HG03066 (cell line): ENCODE measurements around the gene FLNA.
"Not testable (repeated sequence)": the region's sequence is repeated elsewhere in the genome, so short reads cannot be mapped to it uniquely, and the experiment has no call there.

Experiments used
- ATAC-seq: cut with Tn5 transposase; IDR thresholded peaks from one replicate; pipeline ENCODE4 v1.9.1; 2021; ENCODE audit warnings: low read depth; ENCODE audit not compliant: unreplicated experiment

The FLNA gene

DNA sequence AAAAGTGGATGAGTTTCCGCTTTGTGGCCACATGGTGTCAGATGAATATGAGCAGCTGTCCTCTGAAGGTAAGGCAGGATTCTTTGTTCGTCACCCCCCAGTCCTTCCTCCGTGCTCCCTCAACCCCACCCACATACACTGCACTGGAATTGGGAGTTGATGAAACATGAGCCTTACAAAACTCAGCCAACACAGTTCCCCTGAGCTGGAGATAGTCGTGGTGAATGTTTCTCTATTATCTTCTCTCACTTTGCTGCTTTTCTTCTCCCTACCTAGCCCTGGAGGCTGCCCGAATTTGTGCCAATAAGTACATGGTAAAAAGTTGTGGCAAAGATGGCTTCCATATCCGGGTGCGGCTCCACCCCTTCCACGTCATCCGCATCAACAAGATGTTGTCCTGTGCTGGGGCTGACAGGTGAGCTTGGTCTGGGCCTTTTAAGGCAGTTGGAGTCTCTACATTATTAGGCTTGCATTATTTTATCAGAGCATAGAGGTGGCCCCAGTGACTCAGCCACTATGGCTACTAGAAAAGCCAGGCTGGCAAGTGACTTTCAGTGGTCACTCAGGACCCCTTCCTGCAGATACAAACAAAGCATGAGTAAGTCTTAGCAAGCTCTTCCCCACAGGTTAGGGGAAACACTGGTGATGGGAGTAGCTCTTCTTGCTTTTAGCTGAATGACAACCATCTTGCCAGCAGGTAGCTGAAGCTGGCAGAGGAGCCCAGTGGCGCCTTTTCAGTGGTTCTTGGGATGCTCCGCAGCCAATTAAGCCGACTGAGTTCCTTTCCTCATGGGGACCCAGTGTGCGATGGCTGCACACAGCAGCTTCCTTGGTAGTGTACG is 25.3 kb upstream of the FLNA start:
- no peak for ATAC-seq

DNA sequence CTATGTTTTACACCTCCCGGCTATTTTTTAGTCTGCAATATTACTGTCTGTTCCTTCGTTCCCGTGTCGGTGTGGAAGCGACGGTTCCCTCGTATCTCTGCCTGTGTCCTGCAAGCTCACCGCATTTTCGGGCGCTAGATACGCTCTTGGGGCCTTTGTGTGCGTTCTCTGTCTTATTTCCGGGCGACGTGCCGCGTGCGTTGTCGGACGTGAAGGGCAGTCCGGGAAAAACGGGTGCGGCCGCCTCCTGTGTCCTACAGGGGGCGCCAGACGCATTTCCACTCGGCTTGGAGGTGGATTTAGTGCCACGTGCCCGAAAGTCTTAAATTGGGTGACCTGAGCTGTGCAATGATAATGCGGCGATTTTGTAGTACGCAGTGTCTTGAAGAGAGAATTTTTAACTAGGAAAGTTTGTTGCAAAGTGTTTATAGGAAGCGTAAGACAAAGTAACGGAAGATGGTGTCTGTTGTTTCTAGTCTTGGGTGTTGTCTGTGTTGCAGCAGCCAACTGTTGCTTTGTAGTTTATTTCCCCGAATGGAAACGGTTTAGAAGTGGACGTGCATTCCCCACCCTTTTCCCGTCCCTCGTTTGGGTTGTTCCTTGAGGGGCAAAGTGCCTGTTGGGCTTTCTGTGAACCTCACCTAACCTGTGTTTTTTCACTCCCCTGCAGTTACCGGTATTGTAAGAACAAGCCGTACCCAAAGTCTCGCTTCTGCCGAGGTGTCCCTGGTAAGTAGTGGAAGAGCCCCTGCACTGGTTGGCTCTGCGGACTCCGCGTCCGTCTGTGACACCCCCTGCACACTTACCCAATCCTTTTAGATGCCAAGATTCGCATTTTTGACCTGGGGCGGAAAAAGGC is 24.5 kb upstream of the FLNA start:
- no peak for ATAC-seq

DNA sequence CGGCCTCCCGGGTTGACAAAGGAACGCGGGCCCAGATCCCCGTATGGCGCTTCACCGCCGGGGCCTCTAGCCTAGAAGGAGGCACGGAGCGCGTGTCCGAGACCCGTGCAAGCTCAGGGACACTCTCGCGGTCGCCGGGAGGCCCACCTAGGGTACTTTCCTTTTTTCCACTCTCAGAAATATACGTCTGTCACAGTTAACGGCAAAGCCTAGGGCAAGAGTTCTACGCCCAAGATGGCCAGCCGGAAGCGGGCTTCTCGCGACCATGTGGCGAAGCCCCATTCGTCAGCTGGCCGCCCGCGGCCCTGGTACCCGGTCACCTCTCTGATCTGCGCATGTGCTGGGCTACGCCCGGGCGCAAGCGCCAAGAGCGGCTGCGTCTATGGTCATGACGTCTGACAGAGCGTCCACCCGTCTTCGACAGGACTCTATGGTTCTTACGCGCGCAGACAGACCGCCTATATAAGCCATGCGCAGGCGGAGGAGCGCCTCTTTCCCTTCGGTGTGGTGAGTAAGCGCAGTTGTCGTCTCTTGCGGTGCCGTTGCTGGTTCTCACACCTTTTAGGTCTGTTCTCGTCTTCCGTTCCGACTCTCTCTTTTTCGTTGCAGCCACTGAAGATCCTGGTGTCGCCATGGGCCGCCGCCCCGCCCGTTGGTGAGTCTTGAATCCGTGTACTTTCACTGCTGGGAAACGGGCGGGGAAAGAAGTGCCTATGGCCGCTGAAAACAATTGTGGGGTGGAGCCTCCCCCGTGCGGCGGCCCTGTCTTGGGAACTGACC is 23.6 kb upstream of the FLNA start, which contains the start of gene RPL10:
Gene RPL10 (plus strand): TSS at position 490 of the 780 bp plus-strand sequence. CDS start 143 bp downstream, at position 633.
- ATAC-seq: peak; percentile 76

DNA sequence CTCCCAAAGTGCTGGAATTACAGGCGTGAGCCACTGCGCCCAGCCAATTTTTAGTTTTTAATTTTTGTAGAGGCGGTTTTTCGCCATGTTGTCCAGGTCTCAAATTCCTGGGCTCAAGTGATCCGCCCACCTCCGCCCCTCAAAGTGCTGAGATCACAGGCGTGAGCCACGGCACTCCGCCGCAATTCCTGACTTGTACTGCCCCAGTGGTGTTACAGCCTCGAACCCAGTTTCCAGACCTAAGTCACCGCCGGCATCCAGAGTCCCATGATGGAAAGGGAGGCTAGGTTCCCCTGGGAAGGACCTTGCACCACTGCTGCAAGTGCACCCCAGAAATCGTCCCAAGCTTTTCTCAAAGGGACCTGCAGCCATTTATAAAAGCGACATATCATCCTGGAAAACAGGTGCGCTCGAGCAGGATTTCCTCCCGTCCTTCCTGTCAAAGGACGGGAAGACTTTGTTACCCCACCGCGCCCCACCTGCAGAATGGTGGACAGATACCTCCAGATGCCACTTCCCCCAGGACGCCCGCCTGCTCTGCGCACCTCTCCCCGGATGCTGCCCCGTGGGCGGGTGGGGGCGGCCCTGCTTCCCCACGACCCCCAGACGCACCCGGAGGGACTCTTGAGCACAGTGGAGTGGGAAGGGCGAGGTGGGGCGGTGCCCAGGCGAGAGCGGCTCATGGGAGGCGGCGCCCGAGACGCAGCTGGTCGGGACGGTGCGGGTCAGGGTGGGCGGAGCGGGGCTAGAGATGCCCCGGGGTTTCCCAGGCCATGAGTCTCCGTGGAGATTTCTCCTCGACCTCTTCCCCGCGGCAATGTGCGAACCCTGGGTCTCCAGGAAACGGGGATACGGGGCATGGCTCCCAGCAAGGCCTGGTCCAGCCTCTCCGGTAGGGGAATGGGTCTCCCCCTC is 22.8 kb upstream of the FLNA start:
- peak; percentile 51 for ATAC-seq

GRCh38 chrX:154396363-154396762 is 21.9 kb upstream of the FLNA start:
- not testable (repeated sequence) for ATAC-seq

- ATAC-seq: peak; percentile 64
These were observed 15.6 kb upstream of the FLNA start for GRCh38 chrX:154389812-154390747.

DNA sequence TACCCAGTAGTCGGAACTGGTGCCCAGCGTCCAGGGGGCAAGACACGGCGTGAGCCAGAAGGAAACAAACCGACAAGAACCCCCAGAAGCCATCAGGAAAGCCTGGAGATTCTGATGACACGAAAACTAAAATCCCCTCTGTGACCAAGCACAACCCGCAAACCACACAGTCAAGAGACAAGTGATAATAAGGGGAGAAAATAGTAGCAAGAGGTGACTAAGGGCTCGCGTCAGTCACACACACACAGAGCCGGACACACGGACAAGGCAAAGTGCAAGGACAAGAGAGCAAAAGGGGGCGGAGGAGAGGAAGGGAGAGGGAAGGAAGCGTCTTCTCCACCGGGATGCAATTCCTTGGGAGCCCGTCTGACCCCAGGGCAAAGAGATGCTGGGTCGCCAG is 14.2 kb upstream of the FLNA start:
- not testable (repeated sequence) for ATAC-seq

DNA sequence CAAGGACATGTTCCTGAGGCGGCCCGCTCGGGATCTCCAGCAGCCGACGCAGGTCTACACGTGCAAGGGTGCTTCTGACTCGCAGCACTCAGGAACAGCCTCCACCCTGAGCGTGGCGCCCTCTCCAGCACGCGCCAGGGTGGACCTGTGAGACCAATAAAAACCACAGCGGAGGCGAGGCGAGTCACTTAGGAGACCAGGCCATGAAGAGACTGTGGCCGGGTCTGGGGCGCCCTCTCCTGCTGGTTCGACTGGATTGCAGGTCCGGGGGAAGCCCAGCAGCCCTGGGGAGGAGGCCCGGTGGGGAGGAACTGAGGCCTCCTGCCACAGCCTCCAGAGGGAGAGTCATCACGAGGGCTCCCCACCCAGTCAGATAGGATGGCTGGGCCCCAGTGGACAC is 13.7 kb upstream of the FLNA start:
- not testable (repeated sequence) for ATAC-seq

DNA sequence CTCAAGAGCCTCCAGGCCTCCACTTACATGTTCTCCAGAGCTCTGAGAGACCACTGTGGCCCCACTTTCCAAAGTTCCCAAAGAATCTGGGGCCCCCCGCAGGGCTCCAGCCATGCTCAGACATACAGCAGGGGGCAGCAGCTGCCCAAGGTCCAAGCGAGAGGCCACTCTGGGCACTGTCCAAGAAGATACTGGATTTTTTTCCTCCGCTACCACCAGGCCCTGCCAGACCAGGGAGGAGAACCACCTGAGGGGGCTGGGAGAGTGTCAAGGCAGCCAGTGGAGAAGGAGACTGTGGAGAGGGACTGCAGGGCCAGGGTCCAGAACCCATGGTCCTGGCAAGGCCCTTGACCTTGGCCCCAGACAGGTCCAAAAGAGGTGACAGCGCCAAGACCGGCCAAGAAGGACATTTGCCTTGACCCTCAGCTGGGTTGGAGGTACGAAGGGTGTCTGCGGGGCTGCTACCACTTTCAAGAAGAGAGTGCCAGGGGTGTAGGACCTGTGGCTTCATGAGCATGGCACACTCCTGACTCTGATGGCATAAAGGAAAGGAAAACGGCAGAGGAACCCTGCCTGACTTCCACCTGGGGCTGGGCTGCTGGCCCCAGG is 10.0 kb upstream of the FLNA start:
- ATAC-seq: no peak

- ATAC-seq: no peak
These were observed 9.2 kb upstream of the FLNA start for GRCh38 chrX:154383359-154384283.

- no peak for ATAC-seq
These were observed 8.1 kb upstream of the FLNA start for GRCh38 chrX:154382483-154383069.

GRCh38 chrX:154381271-154381670 is 6.8 kb upstream of the FLNA start:
- ATAC-seq: no peak

DNA sequence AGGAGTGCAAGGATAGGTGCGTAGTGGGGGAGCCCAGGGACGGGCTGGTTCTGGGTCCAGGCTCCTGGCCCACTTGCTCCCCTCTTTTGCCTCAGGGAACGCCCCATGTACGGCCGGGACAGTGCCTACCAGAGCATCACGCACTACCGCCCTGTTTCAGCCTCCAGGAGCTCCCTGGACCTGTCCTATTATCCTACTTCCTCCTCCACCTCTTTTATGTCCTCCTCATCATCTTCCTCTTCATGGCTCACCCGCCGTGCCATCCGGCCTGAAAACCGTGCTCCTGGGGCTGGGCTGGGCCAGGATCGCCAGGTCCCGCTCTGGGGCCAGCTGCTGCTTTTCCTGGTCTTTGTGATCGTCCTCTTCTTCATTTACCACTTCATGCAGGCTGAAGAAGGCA is 6.4 kb upstream of the FLNA start:
- ATAC-seq: no peak

GRCh38 chrX:154380153-154380552 is 5.7 kb upstream of the FLNA start:
- no peak for ATAC-seq

DNA sequence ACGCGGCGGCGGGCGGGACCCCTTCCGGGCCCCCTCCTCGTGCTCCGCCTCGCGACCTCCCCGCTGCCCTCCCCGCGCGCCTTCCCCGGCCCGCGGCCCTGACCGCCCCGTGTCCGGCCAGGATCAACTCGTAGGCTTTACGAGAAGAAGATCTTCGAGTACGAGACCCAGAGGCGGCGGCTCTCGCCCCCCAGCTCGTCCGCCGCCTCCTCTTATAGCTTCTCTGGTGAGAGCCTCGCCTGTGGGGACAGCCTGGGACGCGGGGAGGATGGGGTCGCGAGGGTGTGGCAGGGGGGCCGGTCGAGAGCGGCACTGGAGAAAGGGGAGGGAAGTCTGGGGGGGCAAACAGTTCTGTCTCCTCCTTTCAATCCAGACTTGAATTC is 5.1 kb upstream of the FLNA start:
- no peak for ATAC-seq

DNA sequence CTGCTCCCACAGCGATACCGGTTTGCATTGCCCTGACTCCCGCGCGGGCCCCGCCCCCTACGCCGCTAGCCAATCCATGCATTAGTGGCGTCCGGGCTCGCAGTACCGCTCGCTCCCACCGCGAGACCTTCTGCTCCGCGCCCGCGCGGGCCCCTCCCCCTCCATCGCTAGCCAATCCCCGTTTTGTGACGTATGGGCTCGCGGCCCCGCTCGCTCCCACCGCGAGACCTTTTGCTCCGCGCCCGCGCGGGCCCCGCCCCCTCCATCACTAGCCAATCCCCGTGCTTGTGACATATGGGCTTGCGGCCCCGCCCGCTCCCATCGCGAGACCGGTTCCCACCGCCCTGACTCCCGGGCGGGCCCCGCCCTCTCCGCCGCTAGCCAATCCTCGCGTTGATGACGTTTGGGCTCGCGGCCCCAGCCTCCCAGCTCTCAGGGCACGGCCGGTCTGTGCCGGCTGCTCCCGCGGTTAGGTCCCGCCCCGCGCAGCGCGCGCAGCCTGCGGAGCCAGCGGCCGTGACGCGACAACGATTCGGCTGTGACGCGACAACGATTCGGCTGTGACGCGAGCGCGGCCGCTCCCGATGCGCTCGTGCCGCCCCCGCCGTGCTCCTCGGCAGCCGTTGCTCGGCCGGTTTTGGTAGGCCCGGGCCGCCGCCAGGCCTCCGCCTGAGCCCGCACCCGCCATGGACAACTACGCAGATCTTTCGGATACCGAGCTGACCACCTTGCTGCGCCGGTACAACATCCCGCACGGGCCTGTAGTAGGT is 4.5 kb upstream of the FLNA start, which contains the start of gene EMD:
Gene EMD (plus strand): TSS at position 497 of the 770 bp plus-strand sequence. CDS start 190 bp downstream, at position 687.
- peak; percentile 77 for ATAC-seq
